Mesothelial cell of epicardium (in vitro differentiated cells): ENCODE measurements around the gene ARHGAP6. TPM values are rescaled to one million over a fixed set of nuclear protein-coding genes. Genes with fewer than 3 reads are reported as not detected.
A peak's percentile ranks its signal among the peaks of the same experiment; 100 is the strongest.

Experiments
- DNase-seq, 2 experiments: peaks; one replicate each; pipeline ENCODE4 v3.0.0; 2021; ENCODE audit warnings: low spot score in 2 of 2; ENCODE audit not compliant: unreplicated experiment in 2 of 2
- H3K27ac Mint-ChIP-seq: 2 replicates; pipeline ENCODE4 v1.8.0; 2021; ENCODE audit warnings: mixed read lengths
- H3K27me3 Mint-ChIP-seq: 2 replicates; pipeline ENCODE4 v1.8.0; 2021; ENCODE audit warnings: low read depth, mixed read lengths
- H3K36me3 Mint-ChIP-seq: 2 replicates; pipeline ENCODE4 v1.8.0; 2021; ENCODE audit warnings: mixed read lengths
- H3K4me1 Mint-ChIP-seq: 2 replicates; pipeline ENCODE4 v1.8.0; 2021; ENCODE audit warnings: mixed read lengths
- H3K4me3 Mint-ChIP-seq: 2 replicates; pipeline ENCODE4 v1.8.0; 2021; ENCODE audit warnings: mild to moderate bottlenecking, moderate library complexity, mixed read lengths
- H3K9me3 Mint-ChIP-seq: 2 replicates; pipeline ENCODE4 v1.8.0; 2021; ENCODE audit warnings: mixed read lengths
- CTCF ChIP-seq: fragments of 200-600 bp; sonication (generic); IDR thresholded peaks from one replicate; pipeline ENCODE4 v1.5.0; 2021; ENCODE audit warnings: antibody characterized with exemption; ENCODE audit not compliant: unreplicated experiment
- total RNA-seq: library from RNA; stranded (reverse); gene quantifications from 3 replicates; pipeline ENCODE4 v1.2.1, GENCODE V29; 2021

Gene ARHGAP6
- total RNA-seq, 1 donor from 2014 or later = 5.3 TPM

- Mint-ChIP-seq H3K27ac (no peak overlapping the region), H3K27me3 (no peaks in the 10 kb centered on the region), H3K36me3 (no peaks in the 10 kb centered on the region), H3K4me3 (no peak overlapping the region), H3K9me3 (peaks cover 22% of the 10 kb centered on the region), H3K4me1 (peaks cover 16% of the 10 kb centered on the region)
- TF ChIP-seq CTCF = no peak
- no peak for DNase-seq
Observed at GRCh38 chrX:11382930-11383329, 282.8 kb downstream of the ARHGAP6 start.

GRCh38 chrX:11381464-11381863 lies 284.3 kb downstream of the ARHGAP6 start:
- Mint-ChIP-seq H3K27me3 (no peaks in the 10 kb centered on the region), H3K4me1 (peaks cover 14% of the 10 kb centered on the region), H3K27ac (no peak overlapping the region), H3K36me3 (no peaks in the 10 kb centered on the region), H3K4me3 (no peak overlapping the region), H3K9me3 (peaks cover 27% of the 10 kb centered on the region)
- DNase-seq = no peak
- TF ChIP-seq CTCF = peak; percentile 68

- H3K4me1 Mint-ChIP-seq = peaks cover 10% of the 10 kb centered on the region
- DNase-seq = no peak
- no peak overlapping the region for H3K27ac Mint-ChIP-seq
- H3K36me3 Mint-ChIP-seq = no peaks in the 10 kb centered on the region
- TF ChIP-seq CTCF = no peak
- H3K27me3 Mint-ChIP-seq = no peaks in the 10 kb centered on the region
- H3K4me3 Mint-ChIP-seq = no peak overlapping the region
- peaks cover 23% of the 10 kb centered on the region for H3K9me3 Mint-ChIP-seq
Observed at GRCh38 chrX:11380187-11380844, 285.4 kb downstream of the ARHGAP6 start.

GRCh38 chrX:11376163-11376562 lies 289.6 kb downstream of the ARHGAP6 start:
- H3K4me1 Mint-ChIP-seq = peaks cover 3% of the 10 kb centered on the region
- no peaks in the 10 kb centered on the region for H3K36me3 Mint-ChIP-seq
- H3K4me3 Mint-ChIP-seq = no peak overlapping the region
- H3K9me3 Mint-ChIP-seq = peaks cover 28% of the 10 kb centered on the region
- no peak for TF ChIP-seq CTCF
- H3K27ac Mint-ChIP-seq = no peak overlapping the region
- DNase-seq = no peak
- H3K27me3 Mint-ChIP-seq = no peaks in the 10 kb centered on the region

GRCh38 chrX:11375614-11376119 lies 290.1 kb downstream of the ARHGAP6 start:
- H3K4me1 Mint-ChIP-seq = peaks cover 3% of the 10 kb centered on the region
- no peak for DNase-seq
- peaks cover 30% of the 10 kb centered on the region for H3K9me3 Mint-ChIP-seq
- H3K27ac Mint-ChIP-seq = no peak overlapping the region
- TF ChIP-seq CTCF = no peak
- no peaks in the 10 kb centered on the region for H3K36me3 Mint-ChIP-seq
- H3K27me3 Mint-ChIP-seq = no peaks in the 10 kb centered on the region
- no peak overlapping the region for H3K4me3 Mint-ChIP-seq
